Right cardiac atrium (tissue), 5 donors: ENCODE results near the gene PROX1. TPM values are rescaled to one million over a fixed set of nuclear protein-coding genes. Genes with fewer than 3 reads are reported as not detected.

ENCODE experiments used
- ATAC-seq, 2 donors: fragments of 200-7000 bp; cut with Tn5 transposase; one replicate each; pipeline versions ENCODE4 v1.8.0 to v1.9.1; 2020; ENCODE audit warnings: moderate library complexity in 2 of 2, mild to moderate bottlenecking in 1 of 2
- DNase-seq, 3 donors: peaks; one replicate each; pipeline ENCODE4 v3.0.0-alpha.2; 2020
- H3K27ac ChIP-seq: one replicate; pipeline ENCODE4 v1.5.1; 2013; ENCODE audit warnings: mild to moderate bottlenecking, low read length, control low read depth, moderate library complexity
- H3K27me3 ChIP-seq: one replicate; pipeline ENCODE4 v1.6.1; 2013; ENCODE audit not compliant: control insufficient read depth, insufficient read depth
- H3K4me1 ChIP-seq: one replicate; pipeline ENCODE4 v1.6.1; 2013; ENCODE audit warnings: low read length; ENCODE audit not compliant: control insufficient read depth, insufficient read depth
- H3K4me3 ChIP-seq: one replicate; pipeline ENCODE4 v1.5.1; 2013; ENCODE audit warnings: low read length, control low read depth
- H3K9me3 ChIP-seq: one replicate; pipeline ENCODE4 v1.6.1; 2013; ENCODE audit warnings: low read length; ENCODE audit not compliant: control insufficient read depth
- whole genome bisulfite sequencing: extraction: QIAGEN DNeasy Blood & Tissue Kit; methylation state at CpG from one replicate; pipeline ENCODE4 v1.1.7; 2013; 5-methylcytosine and 5-hydroxymethylcytosine counted together
- intact Hi-C, 4 donors: fragments of 100-400 bp; cut with DNase I; formaldehyde crosslinking; loops; one replicate each; pipeline versions ENCODE4 v1.11.0 to v1.14.0; 2022 to 2023
- polyA plus RNA-seq: library from polyadenylated mRNA; stranded (reverse); fragments of 200-250 nt; gene quantifications from one replicate; pipeline ENCODE4 v1.2.3, GENCODE V29; 2013
- total RNA-seq, 4 donors: library from RNA; stranded (reverse); fragmentation: NEBNext Ultra II Directional; extraction: Animal tissue kit (Norgen Biotek cat#: 25700); gene quantifications; one replicate each; pipeline ENCODE4 v1.2.1, GENCODE V29; 2021
- donor health status: healthy with polysubstance abuse.
- donor health status: DM: no; HTN: yes; CAD: no.
- donor health status: DM: no; HTN: no; CAD: no.
- donor health status: DM: no; HTN: yes; CAD: no; lungs with severe emphysema.
- donor health status: DM: yes; HTN: yes; CAD: no.

PROX1 gene
- total and polyA plus RNA-seq, 5 donors: 14.6 to 98.8 (median 86.4) TPM

DNA sequence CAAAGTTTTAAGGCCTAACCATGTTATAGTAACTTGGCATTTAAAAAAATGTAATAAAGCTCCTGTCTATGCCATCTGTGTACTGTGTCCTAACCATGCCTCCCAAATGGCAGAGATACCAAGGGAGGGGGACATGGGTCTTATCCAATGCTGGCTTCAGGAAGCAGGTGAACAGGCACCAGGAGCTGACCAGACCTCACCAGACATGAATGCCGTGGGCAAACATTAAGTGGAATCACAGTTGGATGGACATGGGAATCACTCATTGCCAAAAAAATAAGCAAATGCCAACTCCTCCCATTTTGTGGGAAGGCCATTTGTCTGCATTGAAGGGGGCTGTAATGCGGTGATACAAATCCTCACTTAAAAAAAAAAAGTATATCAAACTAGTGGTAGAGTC is 22.9 kb downstream of the PROX1 start:
- no peak overlapping the region for H3K27ac ChIP-seq
- H3K4me1 ChIP-seq: peaks cover 1% of the 10 kb centered on the region
- intact Hi-C loops: no loop called here
- no peaks in the 10 kb centered on the region for H3K27me3 ChIP-seq
- 91% methylated on average over 2 of the region's 2 CpGs for WGBS
- DNase-seq (no peak), ATAC-seq (no peak)
- no peak overlapping the region for H3K4me3 ChIP-seq
- H3K9me3 ChIP-seq: no peaks in the 10 kb centered on the region

DNA sequence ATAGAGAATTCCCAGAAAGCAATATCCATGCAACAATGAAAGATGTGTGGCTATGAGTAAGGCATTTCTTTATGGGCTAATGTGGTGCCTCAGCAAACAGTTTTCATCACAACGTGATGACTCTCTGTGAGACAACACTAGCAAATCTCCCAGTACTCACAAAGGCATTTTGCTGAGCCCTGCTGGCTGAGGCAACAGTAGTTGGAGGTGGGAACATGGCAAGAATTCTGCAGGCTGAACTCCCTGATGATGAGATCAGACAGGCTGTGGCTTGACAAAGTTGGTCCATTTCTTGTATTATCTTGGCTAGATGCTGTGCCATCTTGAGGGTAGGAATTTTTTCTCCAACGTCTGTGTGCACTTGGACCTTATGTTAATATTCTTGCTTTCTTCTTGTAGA is 24.6 kb downstream of the PROX1 start:
- Histone ChIP-seq H3K4me1 (peaks cover 1% of the 10 kb centered on the region), H3K27ac (peak overlapping the region; percentile 77), H3K4me3 (no peak overlapping the region), H3K9me3 (no peaks in the 10 kb centered on the region), H3K27me3 (no peaks in the 10 kb centered on the region)
- no peak for ATAC-seq
- intact Hi-C loops: no loop called here
- WGBS: 26% methylated on average over 2 of the region's 2 CpGs
- DNase-seq: no peak

- WGBS: 55% methylated on average over 15 of the region's 15 CpGs
- intact Hi-C loops: no loop called here
- peak overlapping the region; percentile 89 for H3K27ac ChIP-seq
- no peaks in the 10 kb centered on the region for H3K9me3 ChIP-seq
- peak in 1 of 3 donors; percentile 46 for DNase-seq
- peaks cover 1% of the 10 kb centered on the region for H3K4me1 ChIP-seq
- no peak overlapping the region for H3K4me3 ChIP-seq
- H3K27me3 ChIP-seq: no peaks in the 10 kb centered on the region
- ATAC-seq: peak; percentile 49 to 54
Measured at GRCh38 chr1:214013614-214014377, 26.0 kb downstream of the PROX1 start.

DNA sequence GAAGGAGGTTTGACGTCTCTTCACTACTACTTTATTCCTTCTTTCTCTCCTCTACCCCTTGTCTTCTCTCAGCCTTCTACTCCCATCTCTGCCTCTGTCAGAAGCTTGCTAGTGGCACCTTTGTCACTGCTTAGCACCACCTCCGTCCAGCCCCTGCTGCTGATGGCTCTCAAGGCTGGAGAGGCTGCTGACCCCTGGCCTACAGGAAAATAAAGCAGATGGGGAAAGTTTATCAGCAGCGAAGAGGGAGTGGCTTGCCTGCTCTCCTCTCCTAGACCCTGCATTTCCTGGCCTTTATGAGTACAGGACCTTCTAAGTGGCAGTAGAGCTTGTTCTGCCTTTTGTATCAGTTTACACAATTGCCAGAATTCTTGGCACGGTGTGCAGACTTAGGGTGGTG is 27.0 kb downstream of the PROX1 start:
- peak in 1 of 3 donors; percentile 49 for DNase-seq
- WGBS: 51% methylated on average over 4 of the region's 4 CpGs
- peak; percentile 34 to 58 for ATAC-seq
- Histone ChIP-seq H3K27me3 (no peaks in the 10 kb centered on the region), H3K4me1 (peaks cover 1% of the 10 kb centered on the region), H3K9me3 (no peaks in the 10 kb centered on the region), H3K4me3 (no peak overlapping the region), H3K27ac (peak overlapping the region; percentile 28)
- intact Hi-C loops: no loop called here

- DNase-seq (no peak), ATAC-seq (no peak)
- peaks cover 1% of the 10 kb centered on the region for H3K4me1 ChIP-seq
- peak overlapping the region; percentile 54 for H3K27ac ChIP-seq
- WGBS: 88% methylated on average over 11 of the region's 11 CpGs
- H3K9me3 ChIP-seq: no peaks in the 10 kb centered on the region
- intact Hi-C loops: no loop called here
- H3K27me3 ChIP-seq: no peaks in the 10 kb centered on the region
- no peak overlapping the region for H3K4me3 ChIP-seq
Measured at GRCh38 chr1:214017191-214017982, 29.6 kb downstream of the PROX1 start.

DNA sequence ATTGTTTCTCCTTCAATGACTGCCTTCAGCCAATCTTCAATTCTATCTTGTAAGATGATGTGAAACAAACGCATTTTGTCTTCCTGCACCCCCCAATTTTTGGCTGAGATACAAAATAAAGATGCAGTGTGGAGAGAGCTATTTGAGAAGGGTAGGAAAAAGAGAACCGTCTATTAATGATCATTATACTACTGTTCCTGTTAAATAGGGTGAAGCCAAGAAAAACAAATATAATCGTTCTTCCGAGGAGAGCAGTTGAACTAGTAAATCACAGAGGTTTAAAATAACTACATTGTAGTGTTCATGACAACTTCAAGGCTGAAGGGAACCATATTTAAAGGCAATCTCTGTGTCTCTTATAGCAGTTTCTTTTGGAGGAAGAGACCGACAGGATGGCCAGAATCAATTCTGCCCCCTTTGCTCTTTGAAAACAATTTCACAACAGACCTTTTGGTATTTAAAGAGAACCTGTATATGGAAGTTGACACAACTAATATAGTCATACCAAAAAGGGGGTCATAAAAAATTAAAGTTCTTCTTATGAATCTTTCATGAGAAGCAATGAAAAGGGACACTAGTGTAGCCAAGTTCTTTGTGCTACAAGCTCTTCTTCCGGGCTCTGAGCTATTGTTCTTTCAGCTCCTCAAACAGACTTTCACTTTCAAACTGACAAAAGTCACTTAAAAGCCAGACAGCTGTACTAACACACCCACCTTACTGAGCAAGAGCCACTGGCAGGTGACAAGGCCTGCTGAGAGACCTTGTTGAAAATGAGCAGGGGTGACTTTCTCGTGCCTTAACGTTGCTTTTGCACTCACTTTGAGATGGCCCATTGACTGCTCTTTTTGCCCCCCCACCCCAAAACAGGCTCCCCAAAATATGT is 30.9 kb downstream of the PROX1 start:
- no peak overlapping the region for H3K4me3 ChIP-seq
- H3K9me3 ChIP-seq: no peaks in the 10 kb centered on the region
- DNase-seq: no peak
- H3K27ac ChIP-seq: peak overlapping the region; percentile 20
- no peaks in the 10 kb centered on the region for H3K27me3 ChIP-seq
- 39% methylated on average over 8 of the region's 8 CpGs for WGBS
- peaks cover 1% of the 10 kb centered on the region for H3K4me1 ChIP-seq
- intact Hi-C loops: no loop called here
- ATAC-seq: no peak

DNA sequence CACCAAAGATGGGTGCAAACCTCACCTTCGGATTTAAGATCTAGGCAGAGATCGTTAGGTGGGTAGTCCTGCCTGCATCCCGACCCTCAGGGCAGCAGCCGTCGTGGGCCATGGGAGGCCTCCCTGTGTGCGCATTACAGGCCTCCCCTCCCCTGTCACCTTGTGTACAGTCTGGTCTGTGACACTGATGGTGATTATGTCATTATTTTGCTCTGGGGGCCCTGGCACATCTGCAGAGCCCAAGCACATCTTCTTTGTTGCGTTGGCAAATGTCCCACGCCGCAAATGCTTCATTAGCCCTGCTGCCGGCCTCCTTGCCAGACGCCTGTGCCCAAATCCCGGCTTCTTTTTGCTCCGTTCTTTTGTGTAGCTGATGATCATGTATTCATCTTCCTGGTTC is 31.7 kb downstream of the PROX1 start:
- Histone ChIP-seq H3K9me3 (no peaks in the 10 kb centered on the region), H3K4me3 (no peak overlapping the region), H3K4me1 (no peaks in the 10 kb centered on the region), H3K27ac (peak overlapping the region; percentile 57), H3K27me3 (no peaks in the 10 kb centered on the region)
- ATAC-seq (no peak), DNase-seq (peak in 1 of 3 donors; percentile 55)
- 84% methylated on average over 13 of the region's 13 CpGs for WGBS
- intact Hi-C loops: no loop called here

- no peaks in the 10 kb centered on the region for H3K9me3 ChIP-seq
- H3K27me3 ChIP-seq: no peaks in the 10 kb centered on the region
- ATAC-seq: no peak
- H3K4me3 ChIP-seq: no peak overlapping the region
- intact Hi-C loops: no loop called here
- WGBS: 76% methylated on average over 3 of the region's 3 CpGs
- no peaks in the 10 kb centered on the region for H3K4me1 ChIP-seq
- H3K27ac ChIP-seq: no peak overlapping the region
- no peak for DNase-seq
Measured at GRCh38 chr1:214021321-214021720, 33.5 kb downstream of the PROX1 start.

- DNase-seq (peak in 1 of 3 donors; percentile 18), ATAC-seq (no peak)
- no peak overlapping the region for H3K4me3 ChIP-seq
- H3K27ac ChIP-seq: no peak overlapping the region
- intact Hi-C loops: no loop called here
- H3K9me3 ChIP-seq: no peaks in the 10 kb centered on the region
- no peaks in the 10 kb centered on the region for H3K27me3 ChIP-seq
- no peaks in the 10 kb centered on the region for H3K4me1 ChIP-seq
- 60% methylated on average over 5 of the region's 5 CpGs for WGBS
Measured at GRCh38 chr1:214022229-214022791, 34.5 kb downstream of the PROX1 start.

DNA sequence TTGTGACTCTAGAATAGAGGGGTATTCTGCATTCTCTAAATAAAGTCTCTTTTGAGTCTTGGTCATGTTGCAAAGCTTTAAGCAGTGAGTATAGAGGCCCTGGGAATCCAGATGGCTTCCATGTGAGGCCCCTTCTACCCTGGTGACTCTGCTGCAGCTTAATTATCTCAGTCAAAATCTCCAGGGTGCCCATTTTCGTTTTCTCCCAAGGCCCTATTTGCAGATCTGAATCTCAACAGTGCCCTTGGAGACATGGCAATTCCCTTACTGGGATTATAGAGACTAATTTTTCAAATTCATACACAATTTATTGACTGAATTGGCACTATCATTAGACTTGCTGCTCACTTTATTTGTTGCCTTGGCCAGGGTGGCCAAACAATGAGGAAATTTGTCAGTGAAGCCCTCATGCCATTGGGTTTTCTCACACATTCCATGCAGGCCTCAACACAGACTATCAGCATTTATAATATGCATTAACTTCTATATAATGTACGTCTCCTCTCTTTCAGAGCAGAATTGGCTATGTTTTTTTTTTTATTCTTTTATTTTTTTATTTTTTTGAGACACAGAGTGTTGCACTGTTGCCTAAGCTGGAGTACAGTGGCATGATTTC is 35.1 kb downstream of the PROX1 start:
- H3K9me3 ChIP-seq: no peaks in the 10 kb centered on the region
- H3K27ac ChIP-seq: no peak overlapping the region
- no peaks in the 10 kb centered on the region for H3K27me3 ChIP-seq
- intact Hi-C loops: no loop called here
- WGBS: 68% methylated on average over 2 of the region's 2 CpGs
- H3K4me1 ChIP-seq: peaks cover 1% of the 10 kb centered on the region
- ATAC-seq (no peak), DNase-seq (no peak)
- no peak overlapping the region for H3K4me3 ChIP-seq
